ENCODE measurements around the gene TCF21.

TCF21 gene

GRCh38 chr6:133889557-133890403 is 867 bp downstream of the TCF21 start:
- FAIRE-seq (peak; percentile 65), DNase-seq (ENCODE audit: insufficient read length, low spot score) (peak; percentile 56)

DNA sequence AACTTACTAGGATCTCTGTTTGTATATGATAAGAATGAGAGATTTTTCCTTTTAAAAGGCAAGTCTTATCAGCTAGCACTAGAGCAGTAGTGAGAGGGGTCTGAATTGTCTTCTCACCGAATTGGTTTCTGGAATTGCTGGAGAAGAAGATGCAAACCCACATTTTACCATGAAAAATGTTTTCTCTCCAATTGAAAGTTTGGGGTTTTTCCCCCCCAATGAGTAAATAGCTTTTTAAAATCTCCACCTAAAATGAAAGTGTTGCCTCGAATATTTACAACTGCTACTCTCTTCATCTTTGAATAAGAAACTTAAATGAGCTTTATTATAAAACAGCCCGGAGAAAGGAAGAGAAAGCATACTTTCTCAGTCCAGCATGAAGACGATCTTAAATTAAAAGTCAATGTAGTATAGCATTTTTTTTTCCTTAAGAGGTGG is 1.8 kb downstream of the TCF21 start:
- FAIRE-seq: no peak
- no peak for DNase-seq (ENCODE audit: insufficient read length, low spot score)

- FAIRE-seq (no peak), DNase-seq (ENCODE audit: insufficient read length, low spot score) (peak; percentile 28)
These were observed 2.4 kb downstream of the TCF21 start for GRCh38 chr6:133891149-133891926.

- no peak for FAIRE-seq
These were observed 3.3 kb downstream of the TCF21 start for GRCh38 chr6:133891927-133892812.

DNA sequence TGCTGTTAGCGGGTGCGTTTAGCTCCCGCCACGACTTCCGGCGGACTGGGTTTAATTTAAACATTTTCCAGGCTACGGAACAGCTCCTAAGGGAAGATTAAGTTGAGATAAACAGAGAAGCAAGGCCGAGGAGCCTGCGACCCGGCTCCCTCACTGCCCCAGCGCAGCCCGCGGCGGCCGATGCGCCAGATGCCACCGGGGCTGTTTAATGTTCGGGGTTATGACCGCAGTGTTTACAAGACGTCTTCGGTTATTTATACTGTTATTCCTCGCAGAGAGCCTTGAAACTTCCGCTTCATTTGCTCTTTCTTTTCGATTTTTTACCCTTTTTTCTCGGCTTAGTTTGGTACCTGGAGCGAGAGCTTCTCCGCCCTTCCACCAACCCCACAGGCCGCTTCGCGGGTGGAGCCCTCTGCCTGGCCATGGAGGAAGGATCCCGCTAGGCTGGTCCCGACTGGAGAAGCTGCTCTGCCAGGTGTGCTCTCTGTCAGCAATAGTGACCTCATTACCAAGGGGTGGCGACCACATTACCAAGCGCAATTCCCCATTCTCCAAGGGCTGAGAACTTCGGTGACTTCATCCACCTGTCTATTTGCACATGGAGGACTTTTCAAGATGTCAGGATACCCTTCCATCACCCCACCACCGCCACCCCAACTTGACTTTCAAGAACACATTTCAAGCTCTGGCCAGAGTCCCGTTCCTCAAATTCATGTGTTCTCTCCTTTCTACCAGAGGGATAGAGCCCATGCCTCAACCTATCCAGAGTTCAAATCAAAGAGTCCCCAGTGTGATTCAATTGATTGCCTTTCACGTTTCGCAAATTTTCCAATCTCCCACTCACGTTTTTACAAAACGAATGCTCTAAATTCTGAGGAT is 4.1 kb downstream of the TCF21 start:
- DNase-seq (ENCODE audit: insufficient read length, low spot score): no peak
- no peak for FAIRE-seq

More at GRCh38 chr6:133891927-133892812, 3.3 kb downstream of the TCF21 start:
- no peak for DNase-seq (ENCODE audit: insufficient read length, low spot score)

DNA sequence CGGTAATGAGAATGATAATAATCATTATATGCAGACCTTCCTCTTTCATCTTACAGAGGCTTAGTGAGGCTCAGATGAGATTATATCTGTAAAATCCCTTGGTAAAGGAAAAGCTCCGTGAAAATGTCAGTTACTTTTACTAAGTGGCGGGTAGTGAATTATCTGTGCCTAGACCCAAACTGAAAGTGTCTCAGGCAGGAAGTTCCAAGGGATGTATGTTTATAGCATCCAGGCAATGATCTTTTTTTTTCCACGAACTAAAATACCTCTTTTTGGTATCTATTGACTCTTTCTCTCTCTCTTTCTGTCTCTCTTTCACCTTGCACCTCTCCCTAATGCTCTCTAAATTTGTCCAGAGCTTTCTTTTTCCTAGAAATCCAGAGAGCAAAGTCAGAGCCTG is 5.0 kb downstream of the TCF21 start:
- FAIRE-seq (no peak), DNase-seq (ENCODE audit: insufficient read length, low spot score) (no peak)

DNA sequence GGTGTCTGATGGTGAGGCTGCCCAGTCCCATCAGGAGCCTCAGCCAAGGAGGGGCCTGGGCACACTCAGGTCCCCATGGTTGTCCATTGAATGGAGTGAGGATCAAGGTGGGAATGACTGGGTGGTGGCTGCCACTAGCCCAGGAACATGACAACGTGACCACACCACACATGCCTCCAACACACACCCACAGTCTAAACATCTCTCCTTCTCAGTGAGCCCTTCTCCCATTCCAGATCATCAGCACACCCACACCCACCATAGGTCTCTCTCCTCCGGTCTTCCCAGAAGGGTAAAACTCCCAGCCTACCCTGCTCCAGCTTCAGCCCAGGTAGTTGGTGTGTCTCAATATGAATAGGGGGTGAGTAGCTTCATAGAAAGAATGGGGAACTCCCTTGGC is 5.5 kb downstream of the TCF21 start:
- DNase-seq (ENCODE audit: insufficient read length, low spot score) (no peak), FAIRE-seq (no peak)

- FAIRE-seq (no peak), DNase-seq (ENCODE audit: insufficient read length, low spot score) (no peak)
These were observed 6.0 kb downstream of the TCF21 start for GRCh38 chr6:133894795-133895358.

DNA sequence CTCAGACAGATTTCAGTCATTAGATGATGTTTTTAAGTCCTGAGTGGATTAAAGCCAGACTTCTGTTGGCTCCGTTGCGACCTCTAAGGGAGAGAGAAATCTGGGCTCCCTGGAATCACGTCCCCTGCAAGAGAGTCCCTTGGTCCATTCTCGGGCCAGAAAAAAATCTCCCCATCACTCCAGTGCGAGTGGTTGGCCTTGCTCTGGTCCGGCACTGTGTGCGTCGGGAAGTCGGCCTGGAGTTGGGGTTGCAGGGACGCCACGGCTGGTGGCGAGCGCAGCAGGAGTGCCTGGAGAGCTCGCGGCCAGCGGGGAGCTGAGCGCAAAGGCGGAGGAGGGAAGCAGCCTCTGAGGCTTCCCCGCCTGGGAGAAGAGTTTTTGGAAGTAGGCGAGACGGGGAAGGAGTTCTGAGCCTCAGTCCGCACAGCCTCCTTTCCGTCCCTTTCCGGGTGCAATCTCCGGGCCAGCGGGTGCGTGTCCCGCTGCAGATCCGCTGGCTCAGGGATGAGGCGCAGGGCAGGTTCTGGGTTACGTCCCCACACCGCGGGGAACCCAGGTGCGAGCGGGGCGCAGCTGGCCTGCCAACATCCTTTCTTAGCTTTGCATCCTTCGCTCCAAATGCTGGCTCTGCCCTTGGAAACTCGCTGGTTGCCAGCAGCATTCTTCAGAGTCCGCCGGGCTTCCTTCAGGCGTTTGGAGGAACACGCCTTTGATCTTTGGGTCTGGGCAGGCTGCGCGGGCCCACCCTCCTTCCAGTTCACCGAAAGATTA is 6.8 kb downstream of the TCF21 start:
- FAIRE-seq: no peak
- no peak for DNase-seq (ENCODE audit: insufficient read length, low spot score)

GRCh38 chr6:133896344-133896721 is 7.4 kb downstream of the TCF21 start:
- FAIRE-seq (no peak), DNase-seq (ENCODE audit: insufficient read length, low spot score) (no peak)

- DNase-seq (ENCODE audit: insufficient read length, low spot score): no peak
- FAIRE-seq: no peak
These were observed 9.3 kb downstream of the TCF21 start for GRCh38 chr6:133898263-133898662.

GRCh38 chr6:133899556-133899955 is 10.6 kb downstream of the TCF21 start:
- DNase-seq (ENCODE audit: insufficient read length, low spot score) (no peak), FAIRE-seq (no peak)

- FAIRE-seq (no peak), DNase-seq (ENCODE audit: insufficient read length, low spot score) (no peak)
These were observed 14.9 kb downstream of the TCF21 start for GRCh38 chr6:133903855-133904254.

DNA sequence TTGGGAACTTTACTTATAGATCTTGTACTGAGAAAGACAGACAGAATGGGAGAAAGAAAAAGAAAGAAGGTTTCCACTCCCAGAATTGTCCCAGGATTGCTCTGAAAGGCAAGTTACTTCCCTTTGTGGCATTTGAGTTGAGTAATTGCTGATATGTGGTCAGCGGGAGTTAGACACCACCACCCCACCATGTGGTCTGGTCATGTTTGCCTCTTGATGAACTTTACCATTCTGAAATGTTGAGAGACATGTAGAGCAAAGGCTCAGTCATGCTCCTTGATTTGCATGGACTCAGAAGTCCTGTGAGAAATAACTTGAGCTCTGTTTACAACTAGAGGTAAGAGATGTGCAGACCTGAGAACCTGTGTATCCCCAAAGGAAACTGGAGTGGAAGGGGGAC is 17.1 kb downstream of the TCF21 start:
- FAIRE-seq (no peak), DNase-seq (ENCODE audit: insufficient read length, low spot score) (no peak)

DNA sequence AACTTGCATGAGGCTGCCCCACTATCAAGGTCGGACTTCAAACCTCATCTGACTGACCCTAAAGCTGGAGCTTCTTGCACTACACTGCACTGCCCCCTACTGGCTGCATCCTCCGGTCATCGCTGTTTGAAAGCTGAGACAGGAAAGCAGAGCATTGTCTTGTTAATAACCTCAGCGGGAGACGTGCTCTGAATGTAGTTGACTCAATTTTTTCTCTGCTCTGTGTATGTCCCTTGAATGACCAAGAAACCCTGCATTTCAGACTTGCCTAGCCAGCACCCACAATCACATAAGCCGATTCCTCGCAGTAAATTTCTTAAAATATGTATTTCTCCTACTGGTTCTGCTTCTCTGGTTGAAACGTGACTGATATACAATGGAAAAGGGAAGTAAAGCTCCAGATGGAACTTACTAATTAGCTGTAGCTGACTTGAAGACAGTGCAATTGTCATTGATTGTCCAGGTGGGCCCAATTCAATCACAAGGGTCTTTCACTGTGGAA is 27.8 kb downstream of the TCF21 start:
- peak; percentile 87 for FAIRE-seq

GRCh38 chr6:133917781-133918180 is 28.9 kb downstream of the TCF21 start:
- FAIRE-seq (no peak), DNase-seq (ENCODE audit: insufficient read length, low spot score) (no peak)

More for the DNA sequence above, 27.8 kb downstream of the TCF21 start:
- DNase-seq (ENCODE audit: insufficient read length, low spot score): peak; percentile 68

- FAIRE-seq (no peak), DNase-seq (ENCODE audit: insufficient read length, low spot score) (no peak)
These were observed 29.5 kb downstream of the TCF21 start for GRCh38 chr6:133918208-133918930.

GRCh38 chr6:133919362-133919761 is 30.4 kb downstream of the TCF21 start:
- no peak for FAIRE-seq

More at GRCh38 chr6:133919362-133919761, 30.4 kb downstream of the TCF21 start:
- no peak for DNase-seq (ENCODE audit: insufficient read length, low spot score)

Measured in HTR-8/SVneo (cell line).